Prostate gland (tissue), 2 donors: ENCODE results near the gene PGRMC2. TPM values are rescaled to one million over a fixed set of nuclear protein-coding genes. Genes with fewer than 3 reads are reported as not detected.

Source experiments
- DNase-seq: peaks from one replicate; pipeline ENCODE4 v3.0.0-alpha.2; 2019; ENCODE audit warnings: low spot score
- H3K27ac ChIP-seq, 2 donors: fragments of 200-600 bp; sonication (generic); 2 replicates each; pipeline ENCODE4 v1.5.1; 2017 to 2019
- H3K27me3 ChIP-seq: fragments of 200-600 bp; sonication (generic); replicated peaks from 2 replicates; pipeline ENCODE4 v1.5.1; 2019; ENCODE audit not compliant: insufficient read depth
- H3K36me3 ChIP-seq, 2 donors: fragments of 200-600 bp; sonication (generic); 1 replicate in 1 of 2; 2 replicates in 1 of 2; pipeline versions ENCODE4 v1.5.1 to v1.8.1; 2017 to 2019
- H3K4me1 ChIP-seq: fragments of 200-600 bp; sonication (generic); replicated peaks from 2 replicates; pipeline ENCODE4 v1.5.1; 2019
- H3K4me3 ChIP-seq, 2 donors: fragments of 200-600 bp; sonication (generic); 2 replicates each; pipeline ENCODE4 v1.5.1; 2017 to 2019
- H3K9me3 ChIP-seq: fragments of 200-600 bp; sonication (generic); 2 replicates; pipeline ENCODE4 v1.5.1; 2017
- CTCF ChIP-seq, 4 experiments: fragments of 200-600 bp in 2 of 4; fragments of 450-650 bp in 2 of 4; sonication (generic) in 2 of 4; IDR thresholded peaks; 1 replicate in 3 of 4; 2 replicates in 1 of 4; pipeline ENCODE4 v1.5.1; 2016 to 2019; ENCODE audit warnings: antibody characterized with exemption in 4 of 4, mild to moderate bottlenecking in 2 of 4, moderate library complexity in 2 of 4
- POLR2A ChIP-seq: fragments of 450-650 bp; IDR thresholded peaks from one replicate; pipeline ENCODE4 v1.6.1; 2016; ENCODE audit warnings: antibody characterized with exemption, mild to moderate bottlenecking
- POLR2AphosphoS5 ChIP-seq: sonication (generic); formaldehyde crosslinking; IDR thresholded peaks from one replicate; pipeline ENCODE4 v1.6.1; 2017; ENCODE audit warnings: antibody characterized with exemption
- WGBS: methylation state at CpG from one replicate; pipeline ENCODE4 v1.1.5; 2018; 5-methylcytosine and 5-hydroxymethylcytosine counted together
- intact Hi-C: fragments of 100-400 bp; cut with DNase I; formaldehyde crosslinking; loops from one replicate; pipeline ENCODE4 v1.14.2; 2022
- total RNA-seq, 2 donors: library from RNA; depleted of rRNA; stranded (reverse); fragments of >200 nt; gene quantifications; one replicate each; pipeline ENCODE4 v1.1.0, GENCODE V29; 2016

PGRMC2 gene
- total RNA-seq, 2 donors from 2014 or later = 42.7 to 44.5 TPM

GRCh38 chr4:128294464-128294863 is 6.9 kb upstream of the PGRMC2 start:
- DNase-seq = no peak
- WGBS = 80% methylated on average over 3 of the region's 3 CpGs
- no peaks in the 10 kb centered on the region for H3K4me1 ChIP-seq
- intact Hi-C loops = loop anchor here (10.0 kb wide), 1 partner anchor 160 kb away; no protein-coding TSS in a partner anchor
- no peaks in the 10 kb centered on the region for H3K9me3 ChIP-seq
- no peaks in the 10 kb centered on the region for H3K36me3 ChIP-seq
- no peak for TF ChIP-seq POLR2AphosphoS5
- no peak for TF ChIP-seq POLR2A
- no peak for TF ChIP-seq CTCF (IDR thresholded peaks at IDR 0.05)
- no peak overlapping the region for H3K27ac ChIP-seq
- H3K27me3 ChIP-seq = no peaks in the 10 kb centered on the region
- no peak overlapping the region for H3K4me3 ChIP-seq

GRCh38 chr4:128292349-128292748 is 4.7 kb upstream of the PGRMC2 start:
- Histone ChIP-seq H3K4me3 (no peak overlapping the region), H3K27ac (no peak overlapping the region), H3K9me3 (no peaks in the 10 kb centered on the region), H3K27me3 (no peaks in the 10 kb centered on the region), H3K4me1 (no peaks in the 10 kb centered on the region), H3K36me3 (no peaks in the 10 kb centered on the region)
- TF ChIP-seq POLR2AphosphoS5 (no peak), CTCF (IDR thresholded peaks at IDR 0.05) (no peak), POLR2A (no peak)
- 87% methylated on average over 2 of the region's 2 CpGs for WGBS
- DNase-seq = no peak
- intact Hi-C loops = loop anchor here (10.0 kb wide), 1 partner anchor 162 kb away; no protein-coding TSS in a partner anchor

GRCh38 chr4:128291096-128291495 is 3.5 kb upstream of the PGRMC2 start:
- 39% methylated on average over 2 of the region's 2 CpGs for WGBS
- DNase-seq = no peak
- no peaks in the 10 kb centered on the region for H3K4me1 ChIP-seq
- H3K9me3 ChIP-seq = no peaks in the 10 kb centered on the region
- H3K27ac ChIP-seq = no peak overlapping the region
- no peak overlapping the region for H3K4me3 ChIP-seq
- intact Hi-C loops = loop anchor here (10.0 kb wide), 1 partner anchor 164 kb away; no protein-coding TSS in a partner anchor
- no peak for TF ChIP-seq POLR2AphosphoS5
- no peak for TF ChIP-seq CTCF (IDR thresholded peaks at IDR 0.05)
- TF ChIP-seq POLR2A = no peak
- H3K27me3 ChIP-seq = no peaks in the 10 kb centered on the region
- H3K36me3 ChIP-seq = no peaks in the 10 kb centered on the region

GRCh38 chr4:128290526-128290925 is 2.9 kb upstream of the PGRMC2 start:
- Histone ChIP-seq H3K9me3 (no peaks in the 10 kb centered on the region), H3K27me3 (no peaks in the 10 kb centered on the region), H3K36me3 (no peaks in the 10 kb centered on the region), H3K4me3 (no peak overlapping the region), H3K27ac (no peak overlapping the region), H3K4me1 (no peaks in the 10 kb centered on the region)
- WGBS = 97% methylated on average over 3 of the region's 3 CpGs
- no peak for DNase-seq
- intact Hi-C loops = loop anchor here (10.0 kb wide), 1 partner anchor 164 kb away; no protein-coding TSS in a partner anchor
- no peak for TF ChIP-seq CTCF (IDR thresholded peaks at IDR 0.05)
- no peak for TF ChIP-seq POLR2A
- no peak for TF ChIP-seq POLR2AphosphoS5

- TF ChIP-seq POLR2A (no peak), POLR2AphosphoS5 (no peak), CTCF (IDR thresholded peaks at IDR 0.05) (no peak)
- no peaks in the 10 kb centered on the region for H3K9me3 ChIP-seq
- no peaks in the 10 kb centered on the region for H3K36me3 ChIP-seq
- 66% methylated on average over 2 of the region's 2 CpGs for WGBS
- no peak for DNase-seq
- no peaks in the 10 kb centered on the region for H3K4me1 ChIP-seq
- intact Hi-C loops = loop anchor here (5.0 to 10.0 kb wide), 6 partner anchors 98 to 805 kb away; partner anchors contain the start of genes C4orf33, LARP1B and SCLT1
- no peak overlapping the region for H3K27ac ChIP-seq
- H3K27me3 ChIP-seq = no peaks in the 10 kb centered on the region
- no peak overlapping the region for H3K4me3 ChIP-seq
Measured at GRCh38 chr4:128289523-128290158, 2.0 kb upstream of the PGRMC2 start.
